Posterior cingulate gyrus (tissue), 11 donors: ENCODE data around the gene KLHL1.

Experiments
- DNase-seq, 10 donors: peaks; one replicate each; pipeline versions ENCODE4 v3.0.0 to v3.0.0-alpha.2; 2020 to 2021; ENCODE audit warnings: mixed read lengths in 3 of 10
- intact Hi-C: fragments of 100-400 bp; cut with DNase I; formaldehyde crosslinking; loops from one replicate; pipeline ENCODE4 v1.15.1; 2023

The KLHL1 gene

DNA sequence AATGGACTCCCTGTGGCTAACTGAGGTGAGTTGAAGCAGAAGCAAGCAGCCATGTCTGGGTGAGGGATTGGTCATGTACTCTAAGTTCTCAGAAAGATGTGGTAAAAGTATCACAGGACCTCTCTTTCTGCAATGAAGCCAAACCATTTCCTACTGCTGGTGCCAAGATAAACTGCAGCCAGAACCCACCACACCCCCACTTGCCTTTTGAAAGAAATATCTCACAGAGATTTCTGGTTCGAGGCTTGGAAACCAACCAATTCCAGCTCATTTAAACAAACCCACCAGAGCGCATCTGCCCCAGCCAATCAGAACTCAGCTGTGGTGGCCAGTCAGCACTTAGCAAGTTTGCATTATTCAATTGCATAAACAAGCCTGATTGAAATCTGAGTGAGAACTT, 205.2 kb downstream of the KLHL1 start:
- no peak for DNase-seq
- intact Hi-C loops: no loop called here

- intact Hi-C loops: no loop called here
- DNase-seq: no peak
These were observed 225.8 kb downstream of the KLHL1 start for GRCh38 chr13:69882451-69882850.

- intact Hi-C loops: no loop called here
- DNase-seq: no peak
These were observed 228.3 kb downstream of the KLHL1 start for GRCh38 chr13:69879936-69880335.

GRCh38 chr13:69872321-69873047, 235.8 kb downstream of the KLHL1 start:
- DNase-seq: no peak
- intact Hi-C loops: no loop called here

DNA sequence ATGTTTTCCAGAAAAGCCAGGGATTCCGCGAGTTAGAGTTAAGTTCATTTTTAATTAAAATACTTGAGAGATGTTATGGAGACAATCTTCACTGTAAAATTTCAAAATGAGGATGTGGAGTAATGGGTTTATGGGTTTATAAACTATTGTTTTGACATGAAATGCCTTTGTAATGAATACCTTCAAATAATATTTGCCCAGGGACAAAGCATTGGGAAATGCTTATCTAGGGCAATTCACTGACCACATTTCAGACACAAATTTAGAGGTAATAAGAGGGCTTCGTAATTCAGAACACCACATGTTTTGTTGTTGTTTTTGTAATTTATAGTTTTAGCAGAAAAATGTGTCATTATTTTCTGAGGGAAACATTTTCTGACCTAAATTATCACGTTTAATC, 241.7 kb downstream of the KLHL1 start:
- intact Hi-C loops: no loop called here
- DNase-seq: no peak

DNA sequence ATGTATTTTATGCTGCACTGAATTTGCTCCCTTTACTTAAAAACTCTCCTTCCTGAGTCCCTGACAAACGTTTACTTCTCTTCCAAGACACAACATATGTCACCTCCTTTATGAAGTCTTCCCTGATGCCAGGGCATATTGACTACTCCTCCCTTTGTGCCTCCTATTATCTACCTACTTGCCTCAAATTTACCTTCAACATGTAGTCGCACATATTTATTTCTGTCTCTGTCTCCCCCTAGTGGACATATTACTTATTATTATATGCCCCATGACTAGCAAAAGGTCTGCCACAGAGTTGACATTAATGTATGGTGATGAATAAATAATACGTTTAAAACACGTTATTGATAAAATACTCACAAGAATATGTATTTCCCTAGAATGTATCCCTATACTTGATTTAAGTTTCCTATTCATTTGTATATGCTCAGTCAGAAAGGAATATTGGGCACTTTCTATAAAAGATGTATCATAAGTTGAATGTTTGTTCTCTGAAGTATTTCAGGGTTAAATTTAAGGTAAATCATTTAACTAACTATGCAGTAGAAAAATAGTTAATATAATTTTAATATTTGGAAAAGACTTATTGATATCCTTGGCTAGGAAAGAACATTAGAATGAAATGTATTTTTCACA, 250.9 kb downstream of the KLHL1 start:
- intact Hi-C loops: loop anchor here (5.0 kb wide), 1 partner anchor 320 kb away; no protein-coding TSS in a partner anchor
- no peak for DNase-seq

DNA sequence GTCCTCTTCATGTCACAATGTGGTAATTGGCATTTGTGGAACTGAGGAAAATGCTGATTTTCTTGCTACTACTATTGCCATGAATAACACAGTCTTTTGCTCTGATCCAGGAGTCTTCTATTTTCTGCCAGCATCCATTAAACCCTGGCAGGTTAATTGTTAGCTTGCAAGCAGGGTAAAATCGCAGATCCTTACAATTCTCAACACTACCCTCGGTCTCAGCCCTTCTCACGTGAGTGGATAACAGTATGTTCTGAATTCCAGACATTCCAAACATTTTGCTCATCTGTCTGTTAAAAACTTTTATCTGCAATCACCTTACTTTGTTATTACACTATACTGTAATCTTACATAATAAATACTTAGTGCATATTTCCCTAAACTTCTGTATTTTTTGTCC, 251.9 kb downstream of the KLHL1 start:
- DNase-seq: no peak
- intact Hi-C loops: loop anchor here (5.0 kb wide), 1 partner anchor 319 kb away; no protein-coding TSS in a partner anchor

DNA sequence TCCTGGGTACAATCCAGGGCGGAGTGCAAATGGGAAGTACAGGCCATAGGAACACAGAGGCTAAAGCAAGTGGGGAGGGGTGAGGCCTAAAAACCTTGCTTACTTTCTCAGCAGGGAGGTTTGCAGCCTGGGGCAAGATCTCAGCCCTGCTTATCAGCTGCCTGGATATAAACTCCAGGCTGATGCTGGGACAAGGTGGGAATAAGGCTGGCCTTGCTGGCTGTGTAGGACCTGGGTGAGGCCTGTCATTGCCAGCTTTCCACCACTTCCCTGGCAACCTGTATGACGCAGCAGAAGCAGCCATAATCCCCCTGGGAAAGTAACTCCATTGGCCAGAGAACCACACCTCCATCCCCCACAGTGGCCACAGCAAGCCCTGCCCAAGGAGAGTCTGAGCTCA, 279.7 kb downstream of the KLHL1 start:
- intact Hi-C loops: no loop called here
- peak in 1 of 10 donors; percentile 24 for DNase-seq

DNA sequence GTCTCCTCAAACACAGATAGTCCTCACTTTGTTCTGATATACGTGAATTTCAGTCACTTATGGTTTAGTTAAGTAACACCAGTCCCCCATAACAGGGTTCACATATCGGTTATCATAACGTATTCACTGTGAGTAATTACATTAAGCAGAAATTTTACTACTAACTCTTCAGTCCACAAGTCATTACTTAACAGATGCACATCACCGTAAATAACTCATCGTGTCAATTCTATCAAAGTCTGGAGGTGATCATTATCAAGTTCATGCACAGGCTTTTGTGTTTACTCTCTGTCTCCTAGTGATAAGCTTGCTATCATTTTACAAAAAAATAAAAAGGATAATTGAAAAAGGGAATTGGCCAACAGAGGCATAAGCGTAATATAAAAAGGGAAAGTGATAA, 288.1 kb downstream of the KLHL1 start:
- intact Hi-C loops: no loop called here
- no peak for DNase-seq

GRCh38 chr13:69817333-69817869, 290.9 kb downstream of the KLHL1 start:
- intact Hi-C loops: no loop called here
- no peak for DNase-seq

DNA sequence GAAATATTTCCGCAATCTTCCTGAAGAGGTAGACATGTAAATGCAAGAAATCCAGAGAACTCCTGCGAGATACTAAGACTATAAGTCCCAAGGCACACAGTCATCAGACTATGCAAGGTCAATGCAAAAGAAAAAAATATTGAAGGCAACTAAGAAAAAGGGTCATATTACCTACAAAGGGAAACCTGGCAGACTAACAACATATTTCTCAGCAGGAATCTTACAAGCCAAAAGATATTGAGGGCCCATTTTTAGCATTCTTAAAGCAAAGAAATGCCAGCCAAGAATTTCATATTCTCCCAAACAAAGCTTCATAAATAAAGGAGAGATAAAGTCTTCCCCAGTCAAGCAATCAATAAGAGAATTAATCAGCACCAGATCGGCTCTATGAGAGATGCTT, 299.1 kb downstream of the KLHL1 start:
- intact Hi-C loops: no loop called here
- DNase-seq: no peak

- DNase-seq: no peak
- intact Hi-C loops: no loop called here
These were observed 312.0 kb downstream of the KLHL1 start for GRCh38 chr13:69796256-69796655.

DNA sequence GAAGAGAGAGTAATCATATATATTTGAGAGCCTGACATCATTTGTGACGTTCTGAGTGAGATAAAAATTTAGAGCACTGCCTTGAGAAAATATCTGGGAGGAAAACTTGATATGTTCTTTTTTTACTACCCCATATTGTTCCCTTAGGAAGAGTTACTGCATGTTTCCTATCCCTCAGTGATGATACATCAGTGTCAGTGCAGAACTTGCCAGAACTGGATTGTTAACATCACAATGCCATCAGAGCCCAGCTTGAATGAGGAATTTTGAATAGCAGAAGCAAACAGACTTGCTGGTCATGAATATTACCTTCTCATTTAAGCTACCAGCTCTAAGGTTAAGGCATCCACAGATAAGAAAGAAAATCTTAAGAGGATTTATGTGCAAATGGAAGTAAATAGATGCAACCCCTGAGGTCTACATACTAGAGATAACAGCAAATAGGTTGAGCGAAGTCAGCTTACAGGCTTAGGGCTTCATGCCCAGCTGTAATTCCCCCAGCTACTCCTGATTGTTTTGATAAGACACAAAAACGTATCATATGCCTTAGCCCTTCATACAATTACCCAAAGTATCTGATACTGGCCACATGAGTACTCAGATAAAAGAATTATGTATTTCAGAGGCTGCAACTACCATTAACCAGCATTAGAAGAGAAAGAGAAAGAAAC, 314.3 kb downstream of the KLHL1 start:
- intact Hi-C loops: no loop called here

GRCh38 chr13:69776937-69777336, 331.3 kb downstream of the KLHL1 start:
- no peak for DNase-seq
- intact Hi-C loops: no loop called here

More for the DNA sequence above, 314.3 kb downstream of the KLHL1 start:
- no peak for DNase-seq

DNA sequence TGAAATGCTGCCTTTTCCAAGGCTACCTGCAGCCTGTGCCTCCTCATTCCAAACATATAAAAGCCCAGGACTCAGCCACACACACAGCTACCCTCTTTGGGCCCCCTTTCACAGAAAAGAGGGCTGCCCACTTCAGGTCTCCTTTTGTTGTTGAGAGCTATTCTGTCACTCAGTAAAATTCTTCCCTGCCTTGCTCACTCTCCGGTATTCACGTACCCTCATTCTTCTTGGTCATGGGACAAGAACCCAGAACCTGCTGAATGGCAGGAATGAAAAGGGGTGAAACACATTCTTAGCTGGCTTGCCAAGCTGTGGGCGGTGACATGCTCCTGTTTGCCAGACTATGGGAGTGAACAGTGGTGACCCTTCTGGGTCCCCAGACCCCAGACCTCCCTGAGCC, 338.6 kb downstream of the KLHL1 start:
- intact Hi-C loops: no loop called here
- DNase-seq: no peak

DNA sequence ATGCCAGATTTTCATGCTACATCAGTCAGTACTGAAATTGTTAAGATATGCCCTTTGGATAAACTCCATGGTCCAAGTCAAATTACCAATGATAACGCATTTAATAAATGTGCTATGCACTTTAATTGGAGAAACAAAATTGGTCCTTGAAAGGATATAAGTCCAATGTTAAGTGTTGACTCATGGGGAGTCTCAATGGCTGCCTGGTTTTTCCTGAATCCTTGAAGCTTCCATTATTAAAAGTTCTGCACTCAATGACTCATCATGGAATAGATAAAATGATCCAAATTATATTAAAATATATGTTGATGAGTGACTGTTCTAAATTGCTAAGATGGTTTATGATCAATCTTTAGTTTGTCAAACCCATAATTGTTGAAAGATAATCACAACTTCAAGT, 346.7 kb downstream of the KLHL1 start:
- no peak for DNase-seq
- intact Hi-C loops: no loop called here

DNA sequence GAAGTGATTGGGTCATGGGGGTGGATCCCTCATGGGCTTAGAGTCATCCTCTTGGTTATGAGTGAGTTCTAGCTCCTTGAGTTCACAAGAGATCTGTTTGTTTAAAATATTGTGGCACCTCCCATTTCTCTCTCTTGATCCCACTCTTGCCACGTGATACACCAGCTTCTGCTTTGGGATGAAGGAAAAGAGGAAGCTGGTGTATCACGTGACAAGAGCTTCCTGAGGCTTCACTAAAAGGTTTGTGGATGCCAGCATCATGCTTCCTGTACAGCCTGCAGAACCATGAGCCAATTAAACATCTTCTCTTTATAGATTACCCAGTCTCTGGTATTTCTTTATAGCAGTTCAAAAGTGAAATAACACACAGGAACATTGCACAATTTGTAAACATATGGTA, 353.2 kb downstream of the KLHL1 start:
- no peak for DNase-seq
- intact Hi-C loops: no loop called here

GRCh38 chr13:69751259-69751658, 357.0 kb downstream of the KLHL1 start:
- intact Hi-C loops: no loop called here
- DNase-seq: no peak

- intact Hi-C loops: no loop called here
- DNase-seq: peak in 2 of 10 donors; percentile 34 to 62
These were observed 370.9 kb downstream of the KLHL1 start for GRCh38 chr13:69737129-69737935.

GRCh38 chr13:69721631-69722030, 386.6 kb downstream of the KLHL1 start:
- intact Hi-C loops: no loop called here
- no peak for DNase-seq
